Inflammatory macrophage treated with lipopolysaccharide for 1 hour (primary cell): ENCODE data around the gene ARHGAP32.

ENCODE experiments used
- DNase-seq, 2 donors: peaks; one replicate each; pipeline ENCODE4 v3.0.0-alpha.2; 2020 to 2022

Gene ARHGAP32

GRCh38 chr11:128946648-128947047 is 245.5 kb downstream of the ARHGAP32 start:
- no peak for DNase-seq

DNA sequence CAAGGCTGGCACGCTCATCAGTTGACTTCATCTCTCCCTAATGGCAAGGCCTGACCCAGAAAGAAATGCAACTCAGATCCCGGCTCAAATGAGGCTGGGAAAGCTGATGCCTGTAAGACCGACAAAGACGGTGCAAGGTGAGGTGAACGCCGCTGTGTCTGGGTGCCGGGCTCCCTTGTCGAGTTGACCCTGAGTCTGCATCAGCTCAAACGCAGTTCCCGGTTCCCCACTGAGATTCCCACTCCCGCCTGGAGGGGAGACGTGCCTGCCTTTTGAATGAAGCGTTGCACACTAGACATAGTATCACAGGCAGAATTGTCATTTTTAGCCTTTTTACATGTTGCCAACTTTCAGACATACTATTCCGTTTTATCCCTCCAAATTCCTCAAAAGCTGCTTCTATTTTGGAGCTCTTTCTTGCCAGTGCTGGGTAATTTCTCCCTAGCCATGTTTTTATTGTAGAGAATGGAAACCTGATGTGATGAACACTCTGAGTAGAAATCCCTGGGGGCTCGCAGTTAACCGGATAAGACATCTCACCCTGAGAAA is 248.6 kb downstream of the ARHGAP32 start:
- DNase-seq = no peak

- no peak for DNase-seq
Measured at GRCh38 chr11:128942817-128943427, 249.2 kb downstream of the ARHGAP32 start, which contains the start of gene TP53AIP1. Gene TP53AIP1, minus strand, starts transcription at chr11:128942871. Its CDS starts 5,053 bp downstream, at chr11:128937818.

DNA sequence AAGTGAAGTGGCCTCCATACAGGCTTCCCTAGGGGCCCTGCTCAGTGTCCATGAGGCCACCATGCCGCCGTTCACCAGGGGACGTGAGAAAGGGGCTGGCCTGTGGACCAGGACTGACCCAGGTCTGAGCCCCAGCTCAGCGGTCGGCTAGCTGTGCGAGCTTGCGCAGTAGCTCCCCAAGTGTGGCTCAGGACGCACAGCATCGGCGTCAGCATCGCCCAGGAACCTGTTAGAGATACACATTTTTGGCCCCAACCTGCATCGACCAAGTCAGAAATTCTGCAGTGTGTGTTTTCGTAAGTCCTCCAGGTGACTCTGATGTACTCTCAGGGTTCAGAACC is 249.9 kb downstream of the ARHGAP32 start:
- DNase-seq = no peak

DNA sequence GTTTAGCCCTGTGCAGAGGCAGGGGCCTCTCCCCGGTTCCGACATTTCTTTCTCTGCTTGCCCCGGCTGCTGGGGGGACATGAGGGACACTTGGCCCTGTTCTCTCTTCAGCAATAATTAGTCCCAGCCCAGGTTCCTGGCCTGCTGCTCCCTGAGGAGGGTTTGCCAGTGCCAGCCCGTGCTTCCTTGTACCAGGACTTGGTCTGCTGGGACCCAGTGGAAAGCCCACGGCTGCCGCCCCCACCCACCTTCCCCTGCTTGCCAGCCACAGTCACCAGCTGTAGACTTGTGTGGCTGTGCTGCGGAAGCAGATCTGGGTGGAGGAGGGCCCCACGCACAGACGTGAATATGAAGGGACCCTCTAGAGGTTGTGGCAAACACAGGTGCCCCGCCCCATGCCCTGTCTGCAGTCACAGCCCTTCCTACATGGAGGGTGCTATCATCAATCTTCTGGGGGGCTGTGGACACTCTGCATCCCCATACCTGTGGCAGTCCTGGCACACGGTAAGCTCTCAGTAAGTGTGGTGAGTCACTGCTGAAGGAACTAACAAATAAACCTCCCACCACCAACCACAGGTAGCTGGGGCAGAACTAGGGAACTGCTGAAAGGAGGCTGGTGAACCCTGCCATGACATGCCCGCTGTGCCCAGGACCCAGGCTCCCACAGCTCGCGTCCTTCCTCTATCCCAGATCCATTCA is 250.4 kb downstream of the ARHGAP32 start:
- DNase-seq = no peak

GRCh38 chr11:128941110-128941509 is 251.0 kb downstream of the ARHGAP32 start:
- peak in 1 of 2 donors; percentile 22 for DNase-seq

DNA sequence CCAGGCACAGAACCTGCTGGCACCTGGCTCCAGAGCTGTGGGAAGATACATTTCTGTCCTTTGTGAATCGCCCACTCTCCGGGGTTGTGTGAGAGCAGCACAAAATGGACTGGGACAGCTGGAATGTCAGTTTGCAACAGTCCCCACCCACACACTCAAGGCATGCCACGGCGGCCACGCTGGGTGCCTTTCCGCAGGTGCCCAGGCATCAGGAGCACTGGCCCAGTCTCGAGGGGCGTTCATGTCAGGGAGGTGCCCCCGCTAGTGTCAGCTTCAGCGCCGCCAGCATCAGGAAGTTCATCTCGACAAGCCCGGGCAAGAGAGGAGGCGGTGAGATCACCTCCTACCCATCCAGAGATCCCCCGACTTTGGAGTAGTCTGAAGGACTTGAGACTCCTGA is 251.5 kb downstream of the ARHGAP32 start:
- DNase-seq = no peak

DNA sequence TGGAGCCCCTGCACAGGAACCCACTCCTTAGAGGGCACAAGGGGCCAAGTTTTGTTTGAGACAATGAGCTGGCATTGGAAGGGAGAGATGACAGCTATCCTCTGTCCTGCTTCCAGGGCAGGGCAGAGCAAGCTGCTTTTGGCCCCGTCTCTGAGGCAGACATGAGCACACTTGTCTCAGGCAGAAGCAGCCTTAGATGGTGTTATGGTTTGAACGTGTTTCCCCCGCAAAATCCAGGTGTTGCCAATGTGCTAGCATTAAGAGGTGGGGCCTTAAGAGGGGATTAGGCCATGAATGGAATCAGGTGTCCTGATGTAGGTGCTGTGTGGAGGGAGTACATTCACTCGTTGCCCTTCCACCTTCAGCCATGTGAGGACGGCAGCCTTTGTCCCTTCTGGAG is 252.0 kb downstream of the ARHGAP32 start:
- DNase-seq = no peak

- no peak for DNase-seq
Measured at GRCh38 chr11:128939591-128939990, 252.5 kb downstream of the ARHGAP32 start.

GRCh38 chr11:128938156-128938885 is 253.8 kb downstream of the ARHGAP32 start:
- no peak for DNase-seq

GRCh38 chr11:128937480-128937879 is 254.6 kb downstream of the ARHGAP32 start:
- DNase-seq = no peak

DNA sequence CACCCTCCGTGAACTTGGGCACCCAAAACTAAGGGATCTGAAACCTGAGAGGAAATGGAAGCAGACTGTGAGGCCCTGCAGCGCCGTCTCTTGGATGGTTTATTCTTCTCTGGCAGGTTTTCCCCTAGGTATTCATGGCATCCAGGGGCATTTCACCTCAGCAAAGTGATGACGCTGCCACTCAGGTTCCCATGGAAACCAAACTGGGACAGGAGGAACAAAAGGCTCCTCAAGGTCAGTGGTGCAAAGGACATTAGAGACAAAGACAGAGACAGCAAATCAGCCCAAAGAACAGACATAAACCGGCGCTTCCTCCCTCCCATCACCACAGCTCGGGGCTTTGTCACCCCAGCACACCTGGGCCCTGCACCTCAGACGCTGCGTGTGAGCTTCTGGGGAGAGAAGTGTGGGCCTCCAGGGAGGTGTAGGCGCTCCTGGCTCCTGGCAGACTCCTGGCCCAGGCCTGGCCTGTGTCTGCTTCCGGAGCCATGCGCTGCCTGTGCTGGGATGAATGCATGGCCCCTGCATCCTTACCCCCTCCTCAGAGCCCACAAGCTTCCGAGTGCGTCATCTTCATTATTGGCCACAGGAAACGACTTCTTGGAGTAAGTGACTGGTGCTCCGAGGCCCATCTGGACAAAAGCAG is 255.4 kb downstream of the ARHGAP32 start:
- DNase-seq = no peak

DNA sequence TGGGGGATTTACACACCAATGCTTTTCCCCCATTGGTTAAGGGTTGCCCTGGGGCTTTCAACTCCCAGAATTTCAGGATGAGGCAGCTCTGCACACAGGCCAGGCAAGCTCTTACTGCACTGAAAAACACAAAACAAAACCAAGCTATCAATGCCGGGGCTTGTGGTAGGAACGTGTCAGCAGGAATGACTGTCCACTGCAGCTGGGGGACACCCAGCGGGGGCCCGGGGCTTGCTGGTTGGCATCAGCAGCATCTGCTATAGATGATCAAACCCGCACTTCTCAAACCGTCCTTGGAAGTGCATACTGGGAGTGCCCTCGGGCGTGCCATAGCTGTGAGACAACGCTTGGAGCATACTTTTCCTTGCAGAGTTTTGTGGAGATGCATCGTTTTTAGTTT is 257.2 kb downstream of the ARHGAP32 start:
- DNase-seq = no peak

DNA sequence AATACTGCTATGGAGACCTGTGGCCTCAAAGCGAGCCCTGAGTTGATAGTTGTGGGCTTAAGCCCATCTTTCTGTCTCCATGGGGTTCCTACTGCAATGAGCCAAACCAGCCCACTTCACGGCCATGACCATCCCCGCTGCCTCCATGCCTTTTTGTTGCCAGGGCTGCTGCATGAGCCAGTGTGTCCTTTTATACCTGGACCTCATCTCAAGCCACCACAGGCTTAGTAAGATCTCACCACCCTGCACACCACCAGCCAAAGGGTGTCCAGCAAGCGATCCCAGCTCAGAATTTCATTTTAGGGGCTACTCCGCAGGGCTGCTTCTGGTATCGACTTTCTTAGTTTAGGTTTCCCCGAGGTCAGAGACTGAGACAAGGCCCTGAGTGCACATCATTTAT is 257.8 kb downstream of the ARHGAP32 start:
- DNase-seq = no peak

- no peak for DNase-seq
Measured at GRCh38 chr11:128933481-128934178, 258.5 kb downstream of the ARHGAP32 start.

GRCh38 chr11:128931668-128932067 is 260.5 kb downstream of the ARHGAP32 start:
- DNase-seq = no peak

DNA sequence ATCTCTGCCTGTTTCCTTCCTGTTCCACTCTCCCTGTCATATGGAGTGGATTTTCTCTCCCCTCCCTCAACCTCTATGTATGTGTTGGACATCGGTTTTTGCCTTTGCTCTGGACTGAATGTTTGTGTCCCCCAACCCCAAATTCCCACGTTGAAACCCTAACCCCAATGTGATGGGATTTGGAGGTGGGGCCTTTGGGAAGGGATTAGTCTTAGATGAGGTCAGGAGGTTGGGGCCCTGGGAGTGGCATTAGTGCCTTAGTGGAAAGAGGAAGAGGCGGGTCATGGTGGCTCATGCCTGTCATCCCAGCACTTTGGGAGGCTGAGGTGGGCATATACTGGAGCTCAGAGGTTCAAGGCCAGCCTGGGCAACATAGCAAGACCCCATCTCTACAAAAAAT is 261.1 kb downstream of the ARHGAP32 start:
- DNase-seq = no peak

DNA sequence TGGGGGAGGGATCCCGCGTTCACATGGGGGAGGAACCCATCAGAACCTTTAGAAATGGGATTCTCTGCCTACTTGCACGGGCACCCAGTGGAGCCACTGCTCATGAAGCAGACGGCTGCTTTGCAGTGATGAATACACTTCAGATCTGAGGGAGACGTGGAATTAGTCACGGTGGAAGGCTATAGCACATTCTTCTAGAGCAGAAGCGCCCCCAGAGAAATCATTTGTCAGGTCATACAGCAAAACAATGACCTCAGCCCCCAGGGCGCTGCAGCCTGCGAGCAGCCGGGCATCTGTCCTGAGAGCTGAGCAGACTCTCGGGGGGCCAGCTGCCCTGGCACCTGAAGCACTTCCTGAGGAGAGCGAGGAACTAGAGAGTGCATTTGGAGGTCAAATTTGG is 262.1 kb downstream of the ARHGAP32 start:
- no peak for DNase-seq

DNA sequence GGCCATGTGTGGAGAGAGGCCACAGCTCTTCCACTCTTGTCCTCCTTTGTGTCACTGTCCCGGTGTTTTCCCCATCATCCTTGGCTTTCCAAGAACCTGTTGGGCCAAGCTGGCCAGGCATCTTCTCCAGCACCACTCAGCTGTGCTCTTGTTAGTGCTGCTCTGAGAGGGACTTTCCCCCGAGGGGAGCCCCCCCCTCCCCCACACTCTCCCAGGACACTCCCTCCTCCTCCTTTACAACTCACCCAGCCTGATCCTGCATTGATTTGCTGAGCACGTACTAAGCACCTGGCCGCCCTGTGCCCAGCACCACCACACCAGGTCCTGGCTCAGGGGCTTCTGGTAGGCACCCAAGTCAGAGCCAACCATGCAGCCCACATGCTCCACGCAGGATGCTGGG is 262.7 kb downstream of the ARHGAP32 start:
- no peak for DNase-seq

DNA sequence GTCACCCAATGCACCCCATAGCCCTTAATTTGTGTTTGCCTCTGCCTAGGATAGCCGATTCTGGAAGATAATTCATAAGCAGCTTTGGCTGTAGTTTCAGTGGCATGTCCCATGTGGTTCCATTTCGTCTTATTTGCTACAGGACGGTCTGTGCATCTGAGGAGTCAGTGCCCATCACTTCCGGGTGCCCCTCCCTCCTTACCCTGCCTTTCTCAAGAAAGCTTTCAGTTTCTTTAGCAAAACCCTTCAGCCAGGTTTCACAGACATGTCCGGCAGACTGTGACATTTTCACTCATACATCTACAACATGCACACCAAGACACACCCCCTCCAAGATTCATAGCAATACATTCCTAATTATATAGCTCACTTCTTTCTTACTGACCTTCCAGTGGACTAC is 263.7 kb downstream of the ARHGAP32 start:
- no peak for DNase-seq

DNA sequence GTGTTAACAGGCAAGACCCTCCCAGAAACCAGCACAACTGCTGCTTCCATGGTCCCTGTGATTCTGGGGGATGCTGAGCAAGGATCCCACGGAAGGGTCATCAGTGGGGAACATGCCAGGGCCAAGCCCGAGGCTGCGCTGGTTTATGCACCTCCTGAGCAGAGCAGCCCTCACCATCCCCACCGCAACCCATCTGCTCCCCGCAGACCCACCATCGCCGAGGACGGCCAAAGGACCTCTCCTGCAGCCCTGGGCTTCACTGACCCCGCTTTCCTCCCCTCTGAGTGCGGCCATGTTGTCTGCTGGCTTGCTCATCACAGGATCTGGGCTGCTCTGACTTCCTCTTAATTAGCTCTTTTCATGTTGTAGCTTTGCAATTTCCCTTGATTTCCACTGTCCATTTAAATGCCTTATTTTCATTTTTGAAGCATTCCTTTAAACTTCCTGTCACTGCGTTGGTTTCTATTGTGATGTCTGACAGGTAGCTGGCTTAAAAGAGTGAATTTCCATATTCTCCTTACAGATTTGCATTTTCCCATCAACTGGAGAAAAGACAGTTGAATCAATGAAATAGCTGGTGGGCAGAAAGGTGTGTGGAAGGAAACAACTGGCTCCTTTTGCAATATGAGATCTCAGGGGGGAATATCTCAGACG is 264.3 kb downstream of the ARHGAP32 start:
- DNase-seq = no peak

DNA sequence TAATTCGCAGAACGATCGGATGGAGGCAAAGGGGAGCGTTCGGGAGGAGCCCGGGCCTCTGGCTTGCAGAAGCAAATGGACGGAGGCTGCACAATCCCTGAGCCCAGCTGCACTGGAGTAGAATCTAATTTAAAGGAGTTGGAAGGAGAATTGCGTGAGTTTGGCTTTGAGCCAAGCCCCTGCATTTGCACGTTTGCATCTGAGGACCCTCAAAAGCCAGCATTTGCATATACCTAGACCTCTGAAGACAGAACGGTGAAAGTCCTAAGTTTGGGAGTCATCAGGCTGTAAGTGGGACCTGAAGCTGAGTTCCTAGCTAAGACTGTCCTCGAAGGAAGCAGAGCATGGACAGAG is 265.0 kb downstream of the ARHGAP32 start:
- DNase-seq = no peak
